DND-41 (cell line): ENCODE measurements around the gene CREBBP.
A peak's percentile ranks its signal among the peaks of the same experiment; 100 is the strongest.

Source experiments
- ATAC-seq: fragments of 200-7000 bp; cut with Tn5 transposase; 3 replicates; pipeline ENCODE4 v1.9.1; 2021; ENCODE audit warnings: low read depth; ENCODE audit not compliant: insufficient read depth
- DNase-seq: peaks from one replicate; pipeline ENCODE4 v3.0.0-alpha.2; 2020
- H2AFZ ChIP-seq: 2 replicates; pipeline ENCODE4 v1.6.0; 2012; ENCODE audit warnings: low read depth, low read length
- H3K27ac ChIP-seq: 2 replicates; pipeline ENCODE4 v1.5.1; 2012; ENCODE audit warnings: low read length, inconsistent platforms
- H3K27me3 ChIP-seq: fragments of 200-600 bp; sonication (generic); 2 replicates; pipeline ENCODE4 v1.6.0; 2012; ENCODE audit warnings: low read length, mild to moderate bottlenecking, inconsistent platforms; ENCODE audit not compliant: insufficient read depth, poor library complexity
- H3K36me3 ChIP-seq: 2 replicates; pipeline ENCODE4 v1.5.1; 2012; ENCODE audit warnings: low read length, inconsistent platforms; ENCODE audit not compliant: insufficient read depth
- H3K4me1 ChIP-seq: 2 replicates; pipeline ENCODE4 v1.5.1; 2012; ENCODE audit warnings: mild to moderate bottlenecking, low read length; ENCODE audit not compliant: insufficient read depth
- H3K4me2 ChIP-seq: 2 replicates; pipeline ENCODE4 v1.6.0; 2012; ENCODE audit warnings: mild to moderate bottlenecking, moderate library complexity, low read length, inconsistent platforms; ENCODE audit not compliant: insufficient read depth
- H3K4me3 ChIP-seq, 2 experiments: fragments of 200-600 bp in 1 of 2; shearing (Covaris generic) in 1 of 2; 2 replicates each; pipeline ENCODE4 v1.5.1; 2012 to 2016; ENCODE audit warnings: inconsistent platforms in 2 of 2, low read length in 2 of 2, mild to moderate bottlenecking in 2 of 2, low read depth in 1 of 2, moderate library complexity in 1 of 2
- H3K79me2 ChIP-seq: 2 replicates; pipeline ENCODE4 v1.6.0; 2012; ENCODE audit warnings: low read length, inconsistent platforms; ENCODE audit not compliant: insufficient read depth
- H3K9ac ChIP-seq: 2 replicates; pipeline ENCODE4 v1.6.0; 2012; ENCODE audit warnings: low read depth, mild to moderate bottlenecking, inconsistent platforms, low read length, moderate library complexity
- H3K9me3 ChIP-seq: 2 replicates; pipeline ENCODE4 v1.5.1; 2012; ENCODE audit warnings: low read length, moderate library complexity, mild to moderate bottlenecking, inconsistent platforms; ENCODE audit not compliant: insufficient read depth, severe bottlenecking
- H4K20me1 ChIP-seq: 2 replicates; pipeline ENCODE4 v1.6.0; 2012; ENCODE audit warnings: low read length; ENCODE audit not compliant: insufficient read depth
- CTCF ChIP-seq: IDR thresholded peaks from 2 replicates; pipeline ENCODE4 v1.5.1; 2012; ENCODE audit warnings: borderline replicate concordance, low read length, moderate library complexity, mild to moderate bottlenecking; ENCODE audit not compliant: poor library complexity, severe bottlenecking; ENCODE audit errors: extremely low read depth
- EZH2 ChIP-seq: IDR thresholded peaks from 3 replicates; pipeline ENCODE4 v1.6.1; 2012; ENCODE audit warnings: borderline replicate concordance, low read depth, mild to moderate bottlenecking, moderate library complexity, low read length, inconsistent platforms; ENCODE audit not compliant: severe bottlenecking

Gene CREBBP

GRCh38 chr16:3690980-3691720, 189.4 kb downstream of the CREBBP start:
- Histone ChIP-seq H3K36me3 (peaks cover 19% of the 10 kb centered on the region; the same call in 1 of the 2 replicates), H4K20me1 (peaks cover 65% of the 10 kb centered on the region), H3K27me3 (peaks cover 3% of the 10 kb centered on the region), H3K4me3 (no peak overlapping the region), H3K9me3 (no peaks in the 10 kb centered on the region), H3K4me1 (no peaks in the 10 kb centered on the region), H3K79me2 (no peaks in the 10 kb centered on the region), H3K27ac (no peak overlapping the region), H3K4me2 (no peak overlapping the region), H2AFZ (no peak overlapping the region), H3K9ac (no peak overlapping the region)
- DNase-seq (no peak), ATAC-seq (0 out of 3 replicates have a peak, but pooled peaks have one; percentile 33)
- peak; percentile 25 for TF ChIP-seq CTCF
- TF ChIP-seq EZH2: no peak

- Histone ChIP-seq H3K4me1 (no peaks in the 10 kb centered on the region), H3K9me3 (no peaks in the 10 kb centered on the region), H3K4me3 (no peak overlapping the region), H2AFZ (no peak overlapping the region), H3K36me3 (peaks cover 25% of the 10 kb centered on the region), H3K27ac (no peak overlapping the region), H3K9ac (no peak overlapping the region), H3K4me2 (no peak overlapping the region), H4K20me1 (peaks cover 64% of the 10 kb centered on the region), H3K27me3 (no peaks in the 10 kb centered on the region), H3K79me2 (no peaks in the 10 kb centered on the region)
- peak; percentile 92 for ATAC-seq
- peak; percentile 96 for TF ChIP-seq CTCF
- TF ChIP-seq EZH2: no peak
- DNase-seq: peak; percentile 82
Observed at GRCh38 chr16:3690470-3690928, 190.0 kb downstream of the CREBBP start.

- Histone ChIP-seq H4K20me1 (peaks cover 57% of the 10 kb centered on the region), H3K79me2 (no peaks in the 10 kb centered on the region), H3K9me3 (no peaks in the 10 kb centered on the region), H3K27ac (no peak overlapping the region), H3K4me2 (no peak overlapping the region), H2AFZ (no peak overlapping the region), H3K4me1 (no peaks in the 10 kb centered on the region), H3K4me3 (no peak overlapping the region), H3K9ac (no peak overlapping the region), H3K27me3 (no peaks in the 10 kb centered on the region), H3K36me3 (peaks cover 28% of the 10 kb centered on the region)
- ATAC-seq (no peak), DNase-seq (no peak)
- TF ChIP-seq EZH2 (no peak), CTCF (no peak)
Observed at GRCh38 chr16:3689731-3690130, 190.8 kb downstream of the CREBBP start.
